ENCODE results near the gene PPP4R2. TPM values are rescaled to one million over a fixed set of nuclear protein-coding genes. Genes with fewer than 3 reads are reported as not detected.

PPP4R2 gene
- total and polyA plus RNA-seq, 9 of the 15 experiments (the other 6 are each of a cell fraction or from before 2014, with no cell fraction given) = 11.0 to 49.6 (median 31.6) TPM

GRCh38 chr3:72964633-72965032 lies 32.0 kb upstream of the PPP4R2 start:
- Histone ChIP-seq H3K36me3 (ENCODE audit: control insufficient read depth, insufficient read depth, low read length) (no peaks in the 10 kb centered on the region), H3K79me2 (ENCODE audit: control insufficient read depth, insufficient read depth, low read length) (no peaks in the 10 kb centered on the region), H2AFZ (ENCODE audit: low read depth, low read length) (no peak overlapping the region), H3K4me2 (ENCODE audit: insufficient read depth, low read length) (no peak overlapping the region), H3K4me3 (no peak overlapping the region), H4K20me1 (replicated peaks; ENCODE audit: control insufficient read depth, insufficient read depth, low read length) (no peaks in the 10 kb centered on the region), H3K4me1 (replicated peaks in 1 of 2; ENCODE audit: control insufficient read depth in 2 of 2, insufficient read depth in 2 of 2, low read length in 2 of 2) (no peaks in the 10 kb centered on the region; a peak in 2 of 5 replicates), H3K9me3 (replicated peaks; ENCODE audit: control insufficient read depth, insufficient read depth, low read depth, low read length) (no peaks in the 10 kb centered on the region), H3K9ac (ENCODE audit: insufficient read depth in 1 of 2, low read depth in 2 of 2, low read length in 2 of 2) (no peak overlapping the region), H3K27me3 (ENCODE audit: control insufficient read depth in 2 of 2, insufficient read depth in 2 of 2, low read length in 2 of 2) (no peaks in the 10 kb centered on the region), H3K9me1 (ENCODE audit: control insufficient read depth, insufficient read depth, low read length) (no peaks in the 10 kb centered on the region), H3K27ac (ENCODE audit: extremely low read depth, low read depth, low read length) (no peak overlapping the region)
- ChIA-PET POLR2A (interaction anchor here (0.6 kb wide), 1 partner anchor 87 kb away, joined by 4 read pairs; no protein-coding TSS in a partner anchor), CTCF (ENCODE audit: low intra/inter-chr PET ratio) (no interaction called here)
- BruUV-seq (replicated peaks) = no TSS peak
- in situ Hi-C loops (cut with MboI) = no loop called here
- TF ChIP-seq NFE2 (IDR thresholded peaks at IDR 0.05; ENCODE audit: low read depth) (no peak), MCM7 (IDR thresholded peaks at IDR 0.05) (no peak), RERE (CRISPR knock-in tag; IDR thresholded peaks at IDR 0.05; ENCODE audit: borderline replicate concordance) (no peak), ZNF280B (CRISPR knock-in tag; IDR thresholded peaks at IDR 0.05) (no peak), MTA3 (IDR thresholded peaks at IDR 0.05; ENCODE audit: borderline replicate concordance) (no peak), TCF7 (IDR thresholded peaks at IDR 0.05; ENCODE audit: borderline replicate concordance) (no peak), ZFX (CRISPR knock-in tag; IDR thresholded peaks at IDR 0.05) (no peak), ZBTB9 (CRISPR knock-in tag; IDR thresholded peaks at IDR 0.05) (no peak), ZNF76 (CRISPR knock-in tag; IDR thresholded peaks at IDR 0.05; ENCODE audit: borderline replicate concordance) (no peak), ARID3B (CRISPR knock-in tag; IDR thresholded peaks at IDR 0.05; ENCODE audit: borderline replicate concordance) (no peak)
- DNase-seq (ENCODE audit: extremely low read depth in 1 of 4, low spot score in 3 of 4) (no peak), FAIRE-seq (no peak), ATAC-seq (no peak)
- intact Hi-C loops (cut with micrococcal nuclease) = no loop called here
